HG03066 (cell line): ENCODE data around the gene TBC1D24.
"Not testable (repeated sequence)": the region's sequence is repeated elsewhere in the genome, so short reads cannot be mapped to it uniquely, and the experiment has no call there.

Experiments
- ATAC-seq: cut with Tn5 transposase; IDR thresholded peaks from one replicate; pipeline ENCODE4 v1.9.1; 2021; ENCODE audit warnings: low read depth; ENCODE audit not compliant: unreplicated experiment

The TBC1D24 gene

DNA sequence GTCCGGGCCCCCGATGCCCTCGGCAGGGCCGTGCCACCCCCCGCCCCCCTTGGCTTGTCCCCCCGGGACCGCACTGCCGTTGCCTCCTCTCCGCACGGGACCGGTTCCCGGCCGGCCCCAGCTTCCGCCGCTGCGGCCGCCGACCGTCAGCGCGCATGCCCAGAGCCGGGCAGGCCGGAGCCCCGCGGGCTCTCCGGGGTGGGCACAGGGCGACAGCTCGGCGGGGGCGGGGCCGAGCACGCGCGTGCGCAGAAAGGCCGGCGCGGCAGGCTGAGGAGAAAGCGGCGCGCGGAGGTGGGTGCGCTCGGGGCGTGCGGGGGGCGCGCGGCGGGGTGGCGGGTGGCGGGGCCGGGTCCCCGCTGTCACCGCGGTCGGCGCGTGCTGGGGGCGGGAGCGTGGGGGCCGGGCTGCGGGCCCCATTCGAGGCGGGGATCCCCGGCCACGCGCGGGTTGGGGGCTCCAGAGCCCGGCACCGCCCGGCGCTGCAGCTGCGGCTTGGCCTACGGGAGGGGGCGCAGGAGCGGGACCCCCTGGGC lies at the start of gene TBC1D24:
TSS of gene TBC1D24 (plus strand) at position 251 of the 536 bp plus-strand sequence. CDS start 21,022 bp downstream, outside the sequence.
- no peak for ATAC-seq

DNA sequence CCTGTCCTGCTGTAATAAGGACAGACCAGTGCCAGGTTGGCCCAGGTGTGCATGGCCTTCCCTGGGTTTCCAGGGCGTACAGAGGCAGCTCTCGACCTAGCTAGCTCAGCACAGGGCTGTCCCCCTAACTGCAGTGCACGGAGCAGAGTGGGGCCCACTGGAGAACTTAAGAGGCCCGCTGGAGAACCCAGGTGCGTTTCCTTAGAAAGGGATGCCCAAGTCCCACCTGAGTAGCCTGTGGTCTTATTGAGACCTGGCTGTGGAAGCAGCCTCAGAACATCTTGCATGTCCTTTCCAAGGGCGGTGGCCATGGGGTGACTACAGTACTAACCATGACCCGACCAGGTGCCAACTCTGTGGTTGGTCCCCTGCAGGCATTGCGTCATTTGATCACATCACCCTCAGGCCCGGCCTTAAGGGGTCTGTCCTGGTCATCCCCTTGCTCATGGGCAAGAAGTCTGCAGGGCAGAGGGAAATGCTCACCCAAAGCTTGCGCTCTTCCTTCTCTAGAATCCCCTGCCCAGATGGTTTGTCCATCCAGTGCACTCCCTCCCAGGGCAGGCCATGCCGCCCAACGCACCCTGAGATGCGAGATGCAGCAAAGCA lies 49.0 kb upstream of the TBC1D24 start:
- no peak for ATAC-seq

DNA sequence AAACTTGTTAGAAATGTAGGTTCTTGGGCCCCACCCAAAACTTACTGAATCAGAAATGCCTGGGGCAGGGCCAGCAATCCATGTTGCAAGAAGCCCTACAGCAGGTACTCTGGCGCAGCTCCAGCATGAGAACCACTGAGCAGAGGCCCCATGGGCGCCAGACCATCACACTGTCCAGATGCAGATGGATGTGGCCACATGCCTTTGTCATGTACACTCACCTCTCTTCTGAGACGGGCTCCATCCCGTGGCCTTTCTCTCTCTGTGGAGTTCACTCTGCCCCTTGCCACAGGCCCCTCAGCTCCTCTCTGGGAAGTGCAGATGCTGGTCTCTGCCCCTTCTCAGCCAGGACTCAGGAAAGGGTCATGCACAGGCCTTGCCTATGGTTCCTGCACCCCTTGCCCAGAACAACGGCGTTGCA lies 48.0 kb upstream of the TBC1D24 start:
- no peak for ATAC-seq

GRCh38 chr16:2427526-2427925 lies 47.4 kb upstream of the TBC1D24 start:
- ATAC-seq = no peak

GRCh38 chr16:2428051-2428783 lies 46.7 kb upstream of the TBC1D24 start:
- ATAC-seq = no peak

DNA sequence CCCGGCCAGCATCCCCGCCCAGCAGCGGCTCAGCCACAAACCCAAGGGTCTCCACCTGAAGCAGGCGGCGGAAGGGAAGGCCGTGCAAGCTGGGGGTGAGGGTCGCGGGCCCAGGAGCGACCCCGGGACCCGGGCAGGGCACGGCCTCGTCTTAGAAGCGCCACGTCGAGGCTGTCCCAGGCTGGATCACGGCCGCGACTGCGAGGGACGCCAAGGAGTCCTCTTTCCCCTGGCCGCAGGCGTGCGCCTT lies 46.2 kb upstream of the TBC1D24 start:
- no peak for ATAC-seq

DNA sequence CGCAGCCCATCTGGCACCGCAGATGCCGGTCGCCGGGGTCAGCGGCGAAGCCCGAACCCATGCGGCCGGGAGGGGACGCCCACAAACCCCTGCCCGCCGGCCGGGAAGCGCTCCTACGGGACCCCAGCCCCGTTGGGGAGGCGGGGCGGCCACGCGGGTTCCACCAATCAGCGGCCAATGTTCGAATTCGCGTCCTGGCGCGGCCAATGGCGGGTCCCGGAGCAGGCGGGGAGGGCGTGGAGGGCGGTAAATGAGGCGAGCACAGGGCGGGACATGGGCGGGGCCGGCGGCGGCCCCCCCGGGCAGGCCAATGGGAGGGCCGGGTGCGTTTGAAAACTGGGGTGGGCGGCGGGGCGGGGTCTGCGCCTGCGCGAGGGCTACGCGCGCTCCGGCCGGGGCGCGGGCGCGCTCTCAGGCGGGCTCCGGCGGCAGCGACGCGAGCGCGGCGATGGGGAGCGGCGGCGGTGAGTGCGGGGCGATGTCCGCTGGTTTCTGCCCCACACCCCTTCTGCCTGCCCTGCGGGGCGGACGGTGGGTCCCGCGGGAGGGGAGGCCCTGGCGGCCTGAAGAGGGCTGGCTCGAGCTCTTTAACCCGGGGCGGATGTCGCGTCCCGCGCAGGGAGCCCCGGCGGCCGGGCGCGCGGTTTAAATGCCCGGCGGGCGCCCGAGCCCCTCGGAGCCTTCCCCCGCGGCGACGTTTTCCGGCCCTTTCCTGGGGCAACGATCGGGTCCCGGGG lies 45.7 kb upstream of the TBC1D24 start, which contains the start of gene CCNF:
TSS of gene CCNF (plus strand) at position 414 of the 737 bp plus-strand sequence. CDS start at position 449, 35 bp downstream.
- peak; percentile 78 for ATAC-seq

- ATAC-seq = no peak
These were observed 44.9 kb upstream of the TBC1D24 start for GRCh38 chr16:2429771-2430663.

DNA sequence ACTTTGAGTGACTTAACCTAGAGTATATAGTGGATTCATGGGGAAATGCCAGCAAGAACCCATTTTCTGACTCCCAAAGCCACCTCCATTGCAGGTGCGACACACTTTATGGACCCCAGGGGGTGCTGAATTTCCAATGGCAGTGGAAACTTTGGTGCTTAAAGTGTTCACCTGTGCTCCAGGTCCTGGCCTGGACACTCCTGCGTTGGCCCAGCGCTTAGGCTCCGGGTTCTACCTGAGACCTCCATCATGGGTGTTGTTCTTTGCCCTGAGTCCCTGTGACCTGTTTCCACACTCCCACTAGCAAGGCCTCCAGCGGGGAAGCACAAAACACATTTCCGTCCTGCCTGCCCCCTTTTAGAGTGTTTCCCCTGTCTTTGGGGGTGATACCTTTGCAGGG lies 42.6 kb upstream of the TBC1D24 start:
- no peak for ATAC-seq

DNA sequence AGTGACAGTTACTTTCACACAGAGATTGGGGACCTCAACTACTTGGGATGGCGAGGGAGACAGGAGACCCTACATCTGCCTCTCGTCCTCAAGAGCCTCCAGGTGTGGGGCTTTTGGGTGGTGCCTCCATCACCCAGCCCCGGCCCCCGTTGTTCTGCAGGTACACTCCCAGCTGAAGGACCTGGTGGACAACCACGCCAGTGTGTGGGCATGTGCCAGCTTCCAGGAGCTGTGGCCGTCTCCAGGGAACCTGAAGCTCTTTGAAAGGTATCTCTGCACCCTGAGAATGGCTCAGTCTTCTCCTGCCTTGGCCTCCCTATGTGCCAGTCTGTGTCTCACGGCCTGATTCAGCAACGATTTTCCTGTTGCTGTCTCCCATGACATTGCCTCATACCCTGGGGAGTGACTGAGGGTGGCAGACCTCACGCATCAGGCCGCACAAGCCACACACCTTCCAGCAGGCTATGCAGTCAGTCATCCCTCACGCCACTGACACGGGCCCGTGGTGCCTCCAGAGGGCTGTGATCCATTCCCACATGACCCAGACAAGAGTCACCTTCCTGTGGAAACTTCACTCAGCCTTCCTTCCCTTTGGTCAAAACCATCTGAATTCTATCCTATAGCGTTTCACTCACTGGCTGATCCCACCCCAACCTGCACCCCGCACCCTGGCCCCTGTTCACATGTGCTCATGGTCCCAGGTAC lies 42.0 kb upstream of the TBC1D24 start:
- no peak for ATAC-seq

- not testable (repeated sequence) for ATAC-seq
These were observed 39.7 kb upstream of the TBC1D24 start for GRCh38 chr16:2435236-2435635.

DNA sequence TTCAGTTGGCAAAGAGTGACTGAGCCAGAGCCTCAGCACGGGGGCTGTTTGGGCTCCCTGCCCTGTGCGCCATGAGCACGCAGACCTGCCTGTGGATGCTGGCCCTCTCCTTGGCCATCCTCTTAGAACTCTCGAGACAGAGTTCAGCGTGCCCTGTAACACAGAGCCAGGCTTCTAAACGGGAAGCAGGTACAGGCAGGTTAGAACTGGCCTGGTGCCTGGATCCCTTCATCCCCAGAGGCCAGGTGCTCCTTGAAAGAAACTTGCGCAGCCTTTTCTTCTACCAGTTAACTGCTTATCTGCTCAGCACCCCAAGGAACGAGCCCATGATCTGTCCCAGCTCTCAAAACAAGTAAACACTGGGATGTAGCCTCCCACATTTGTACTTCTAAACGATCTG lies 38.8 kb upstream of the TBC1D24 start:
- ATAC-seq = no peak

- ATAC-seq = no peak
These were observed 37.7 kb upstream of the TBC1D24 start for GRCh38 chr16:2437032-2437790.

GRCh38 chr16:2438121-2438520 lies 36.8 kb upstream of the TBC1D24 start:
- no peak for ATAC-seq

DNA sequence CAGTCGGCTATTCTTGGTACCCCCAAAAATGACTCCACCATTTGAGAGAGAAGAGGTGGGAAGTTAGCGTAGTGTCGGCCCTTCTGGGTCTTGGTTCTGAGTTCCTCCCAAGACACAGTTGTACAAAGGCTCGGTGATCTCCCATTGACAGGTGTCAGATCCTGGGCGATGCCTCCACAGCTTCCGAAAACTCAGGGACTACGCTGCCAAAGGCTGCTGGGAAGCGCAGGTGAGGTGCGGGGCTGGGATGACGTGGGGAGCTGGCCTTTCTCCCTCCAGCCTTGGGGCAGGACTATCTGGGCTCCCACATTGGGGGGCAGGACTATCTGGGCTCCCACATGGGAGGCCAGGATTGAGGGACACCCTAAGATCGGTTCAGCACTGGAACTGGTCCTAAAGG lies 35.3 kb upstream of the TBC1D24 start:
- ATAC-seq = no peak

DNA sequence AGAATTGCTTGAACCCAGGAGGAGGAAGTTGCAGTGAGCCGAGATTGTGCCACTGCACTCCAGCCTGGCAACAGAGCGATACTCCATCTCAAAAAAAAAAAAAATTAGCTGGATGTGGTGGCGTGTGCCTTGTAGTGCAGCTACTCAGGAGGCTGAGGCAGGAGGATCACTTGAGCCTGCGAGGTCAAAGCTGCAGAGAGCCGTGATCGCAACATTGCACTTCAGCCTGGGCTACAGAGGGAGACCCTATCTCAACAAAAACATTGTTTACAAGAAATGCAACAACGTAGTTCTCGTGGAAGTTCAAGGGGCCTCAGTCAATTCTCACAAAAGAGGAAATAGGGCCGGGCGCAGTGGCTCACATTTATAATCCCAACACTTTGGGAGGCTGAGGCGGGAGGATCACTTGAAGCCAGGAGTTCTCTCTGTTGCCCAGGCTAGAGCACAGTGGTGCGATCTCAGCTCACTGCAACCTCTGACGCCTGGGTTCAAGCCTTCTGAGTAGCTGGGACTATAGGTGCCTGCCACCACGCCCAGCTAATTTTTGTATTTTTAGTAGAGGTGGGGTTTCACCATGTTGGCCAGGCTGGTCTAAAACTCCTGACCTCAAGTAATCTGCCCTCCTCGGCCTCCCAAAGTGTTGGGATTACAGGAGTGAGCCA lies 33.7 kb upstream of the TBC1D24 start:
- not testable (repeated sequence) for ATAC-seq

GRCh38 chr16:2443555-2443954 lies 31.4 kb upstream of the TBC1D24 start:
- no peak for ATAC-seq

DNA sequence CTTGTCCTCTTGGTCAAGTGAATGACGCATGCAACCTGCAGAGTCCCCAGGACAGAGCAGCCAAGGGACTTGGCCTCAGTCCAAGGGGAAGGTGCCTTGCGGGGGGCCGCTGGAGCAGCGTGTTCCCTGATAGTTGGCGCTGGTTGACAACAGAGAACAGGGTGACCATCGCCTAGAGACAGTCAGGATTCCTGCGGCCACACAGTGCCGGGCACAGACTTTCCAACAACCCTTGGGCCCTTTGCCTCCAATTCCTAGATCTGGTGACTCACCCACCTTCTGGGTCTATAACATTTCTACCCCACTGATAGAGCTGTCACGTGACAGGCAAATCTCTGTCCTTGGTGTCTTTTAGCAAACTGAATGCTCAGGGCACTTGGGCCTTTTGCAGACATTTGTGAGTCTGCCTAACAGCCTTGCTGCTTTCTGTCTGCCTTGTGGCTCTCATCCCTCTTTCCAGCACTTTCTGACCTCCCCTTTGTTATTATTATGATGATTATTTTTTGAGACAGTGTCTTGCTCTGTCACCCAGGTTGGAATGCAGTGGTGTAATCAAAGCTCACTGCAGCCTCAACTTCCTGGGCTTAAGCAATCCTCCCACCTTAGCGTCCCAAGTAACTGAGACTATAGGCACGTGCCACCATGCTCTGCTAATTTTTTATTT lies 26.9 kb upstream of the TBC1D24 start:
- no peak for ATAC-seq
